Measurements from ENCODE around the gene CTAGE8.
"Not testable (repeated sequence)": the region's sequence is repeated elsewhere in the genome, so short reads cannot be mapped to it uniquely, and the experiment has no call there.

- TF ChIP-seq CTCF (conservative IDR thresholded peaks at IDR 0.05 in 1 of 2, IDR thresholded peaks at IDR 0.05 in 1 of 2; ENCODE audit: low read depth in 1 of 2, low read length in 2 of 2); EZH2 (IDR thresholded peaks at IDR 0.05; ENCODE audit: low read length, missing control alignments): not testable (repeated sequence)
These were observed 14.6 kb upstream of the CTAGE8 start for GRCh38 chr7:144283716-144284115.

Data from fibroblast of lung (primary cell).